Nephron progenitor cell (in vitro differentiated cells): ENCODE data around the gene KCNH5.

Experiments used
- DNase-seq: peaks from one replicate; pipeline ENCODE4 v3.0.0; 2021
- H3K27ac Mint-ChIP-seq: 2 replicates; pipeline ENCODE4 v1.8.0; 2021; ENCODE audit warnings: mild to moderate bottlenecking, moderate library complexity, mixed read lengths
- H3K27me3 Mint-ChIP-seq: 2 replicates; pipeline ENCODE4 v1.8.0; 2021; ENCODE audit warnings: mild to moderate bottlenecking, low read depth, mixed read lengths; ENCODE audit not compliant: poor library complexity
- H3K36me3 Mint-ChIP-seq: 2 replicates; pipeline ENCODE4 v1.8.0; 2021; ENCODE audit warnings: low read depth, mixed read lengths
- H3K4me1 Mint-ChIP-seq: 2 replicates; pipeline ENCODE4 v1.8.0; 2021; ENCODE audit warnings: mixed read lengths
- H3K4me3 Mint-ChIP-seq: 2 replicates; pipeline ENCODE4 v1.8.0; 2021; ENCODE audit warnings: mild to moderate bottlenecking, moderate library complexity, mixed read lengths
- H3K9me3 Mint-ChIP-seq: 2 replicates; pipeline ENCODE4 v1.8.0; 2021; ENCODE audit warnings: mild to moderate bottlenecking, moderate library complexity, mixed read lengths
- TF ChIP-seq, protein P1 (sequence below): fragments of 200-600 bp; sonication (generic); IDR thresholded peaks from 2 replicates; pipeline ENCODE4 v1.5.0; 2021; ENCODE audit warnings: antibody characterized with exemption

The KCNH5 gene

DNA sequence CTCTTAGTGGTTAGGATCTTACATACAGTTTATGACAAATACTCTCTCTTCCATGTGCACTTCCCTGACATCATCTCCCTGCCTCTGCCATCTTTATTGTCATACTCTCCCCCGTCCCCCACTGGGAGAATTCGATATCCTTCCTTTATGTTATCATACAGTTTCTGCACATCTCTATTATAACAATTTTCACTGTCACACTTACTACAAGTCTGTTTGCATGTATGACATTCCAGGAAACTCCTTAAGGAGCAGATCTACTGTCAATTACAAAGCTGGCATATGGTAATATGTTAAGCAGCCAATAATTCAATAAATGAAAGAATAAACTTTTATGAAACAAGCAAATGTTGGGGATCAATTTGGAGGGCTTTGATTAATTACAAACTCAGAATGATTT lies 91.1 kb downstream of the KCNH5 start:
- no peaks in the 10 kb centered on the region for H3K4me1 Mint-ChIP-seq
- H3K4me3 Mint-ChIP-seq = no peak overlapping the region
- TF ChIP-seq, protein P1, sequence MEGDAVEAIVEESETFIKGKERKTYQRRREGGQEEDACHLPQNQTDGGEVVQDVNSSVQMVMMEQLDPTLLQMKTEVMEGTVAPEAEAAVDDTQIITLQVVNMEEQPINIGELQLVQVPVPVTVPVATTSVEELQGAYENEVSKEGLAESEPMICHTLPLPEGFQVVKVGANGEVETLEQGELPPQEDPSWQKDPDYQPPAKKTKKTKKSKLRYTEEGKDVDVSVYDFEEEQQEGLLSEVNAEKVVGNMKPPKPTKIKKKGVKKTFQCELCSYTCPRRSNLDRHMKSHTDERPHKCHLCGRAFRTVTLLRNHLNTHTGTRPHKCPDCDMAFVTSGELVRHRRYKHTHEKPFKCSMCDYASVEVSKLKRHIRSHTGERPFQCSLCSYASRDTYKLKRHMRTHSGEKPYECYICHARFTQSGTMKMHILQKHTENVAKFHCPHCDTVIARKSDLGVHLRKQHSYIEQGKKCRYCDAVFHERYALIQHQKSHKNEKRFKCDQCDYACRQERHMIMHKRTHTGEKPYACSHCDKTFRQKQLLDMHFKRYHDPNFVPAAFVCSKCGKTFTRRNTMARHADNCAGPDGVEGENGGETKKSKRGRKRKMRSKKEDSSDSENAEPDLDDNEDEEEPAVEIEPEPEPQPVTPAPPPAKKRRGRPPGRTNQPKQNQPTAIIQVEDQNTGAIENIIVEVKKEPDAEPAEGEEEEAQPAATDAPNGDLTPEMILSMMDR = no peak
- no peak for DNase-seq
- no peak overlapping the region for H3K27ac Mint-ChIP-seq
- no peaks in the 10 kb centered on the region for H3K9me3 Mint-ChIP-seq
- H3K36me3 Mint-ChIP-seq = peaks cover 22% of the 10 kb centered on the region
- no peaks in the 10 kb centered on the region for H3K27me3 Mint-ChIP-seq

DNA sequence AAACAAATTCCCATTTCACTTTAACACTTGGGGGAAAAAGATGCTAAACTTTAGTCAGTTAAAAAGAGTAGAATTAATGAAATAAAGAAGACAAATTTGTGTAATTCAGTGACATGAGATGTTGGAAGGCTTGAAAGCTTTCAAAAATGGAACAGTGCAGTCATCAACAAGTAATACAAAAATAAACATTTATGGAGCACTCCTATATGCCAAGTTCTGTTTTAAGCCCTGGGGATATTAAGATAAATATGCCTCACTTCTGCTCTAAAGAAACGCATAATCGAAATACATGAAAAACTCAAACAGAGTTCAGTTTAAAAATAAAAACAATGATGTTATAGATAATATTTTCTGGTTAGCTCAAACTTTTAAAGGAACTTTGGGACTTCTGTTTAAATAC lies 93.0 kb downstream of the KCNH5 start:
- no peak overlapping the region for H3K4me3 Mint-ChIP-seq
- H3K4me1 Mint-ChIP-seq = no peaks in the 10 kb centered on the region
- no peak for DNase-seq
- no peaks in the 10 kb centered on the region for H3K27me3 Mint-ChIP-seq
- TF ChIP-seq, protein P1 = no peak
- peaks cover 23% of the 10 kb centered on the region for H3K36me3 Mint-ChIP-seq
- no peak overlapping the region for H3K27ac Mint-ChIP-seq
- no peaks in the 10 kb centered on the region for H3K9me3 Mint-ChIP-seq

DNA sequence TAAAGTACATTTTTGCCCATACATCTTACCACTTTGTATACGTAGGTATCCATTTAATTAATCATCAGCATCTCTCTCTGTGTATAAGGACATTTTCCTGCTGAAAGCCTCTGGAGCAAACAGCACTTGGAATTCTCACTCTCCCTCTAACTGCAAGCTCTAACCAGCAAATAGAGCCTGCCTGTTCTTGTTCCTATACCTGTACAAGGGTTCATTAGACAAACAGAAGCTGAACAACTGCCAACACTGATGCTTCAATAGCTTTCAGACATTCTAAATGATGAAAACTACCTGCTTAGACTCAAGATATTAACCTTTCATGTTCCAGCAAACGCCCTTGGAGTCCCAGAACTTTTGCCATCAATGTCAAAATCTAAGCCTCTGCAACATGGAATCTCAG lies 98.0 kb downstream of the KCNH5 start:
- Mint-ChIP-seq H3K27me3 (no peaks in the 10 kb centered on the region), H3K4me3 (no peak overlapping the region)

DNA sequence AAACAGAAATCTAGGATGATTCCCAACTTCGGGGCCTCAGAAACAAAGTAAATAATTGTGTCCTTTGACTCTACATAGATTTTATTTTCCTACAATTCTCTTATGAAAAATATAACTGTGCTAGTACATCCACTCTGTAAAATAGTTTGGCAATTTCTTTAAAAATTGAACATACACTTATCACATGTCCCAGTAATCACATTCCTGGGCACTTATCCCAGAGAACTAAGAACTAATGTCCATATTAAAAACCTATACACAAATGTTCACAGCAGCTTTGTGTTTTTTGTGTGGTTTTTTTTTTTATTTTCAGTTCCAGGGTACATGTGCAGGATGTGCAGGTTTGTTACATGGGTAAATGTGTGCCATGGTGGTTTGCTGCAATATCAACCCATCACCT lies 99.0 kb downstream of the KCNH5 start:
- TF ChIP-seq, protein P1 = no peak
- Mint-ChIP-seq H3K4me1 (no peaks in the 10 kb centered on the region), H3K9me3 (no peaks in the 10 kb centered on the region), H3K27ac (no peak overlapping the region), H3K36me3 (peaks cover 26% of the 10 kb centered on the region), H3K27me3 (no peaks in the 10 kb centered on the region), H3K4me3 (no peak overlapping the region)
- DNase-seq = no peak

More for the DNA sequence above, 98.0 kb downstream of the KCNH5 start:
- TF ChIP-seq, protein P1 = no peak
- Mint-ChIP-seq H3K27ac (no peak overlapping the region), H3K4me1 (no peaks in the 10 kb centered on the region), H3K36me3 (peaks cover 26% of the 10 kb centered on the region), H3K9me3 (no peaks in the 10 kb centered on the region)
- no peak for DNase-seq

DNA sequence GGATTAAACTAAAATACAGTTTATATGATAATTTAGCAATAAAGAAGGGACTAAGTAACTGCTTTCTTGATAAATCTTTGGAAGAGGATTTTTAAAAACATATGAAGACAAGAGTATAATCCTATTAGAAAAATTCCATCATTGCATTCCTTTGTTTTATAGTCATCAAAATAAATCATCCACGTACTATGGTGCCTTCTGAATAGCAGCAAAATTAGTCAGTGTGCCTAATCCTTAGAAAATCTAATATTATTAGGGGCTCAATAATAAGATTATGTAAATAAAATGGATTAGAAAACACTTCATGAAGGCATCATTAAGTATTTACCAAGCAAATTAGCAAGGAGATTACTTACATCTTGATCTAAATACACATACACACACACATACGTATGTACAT lies 102.1 kb downstream of the KCNH5 start:
- Mint-ChIP-seq H3K4me1 (no peaks in the 10 kb centered on the region), H3K4me3 (no peak overlapping the region), H3K36me3 (peaks cover 14% of the 10 kb centered on the region), H3K9me3 (no peaks in the 10 kb centered on the region), H3K27me3 (no peaks in the 10 kb centered on the region), H3K27ac (no peak overlapping the region)
- no peak for DNase-seq
- TF ChIP-seq, protein P1 = no peak

DNA sequence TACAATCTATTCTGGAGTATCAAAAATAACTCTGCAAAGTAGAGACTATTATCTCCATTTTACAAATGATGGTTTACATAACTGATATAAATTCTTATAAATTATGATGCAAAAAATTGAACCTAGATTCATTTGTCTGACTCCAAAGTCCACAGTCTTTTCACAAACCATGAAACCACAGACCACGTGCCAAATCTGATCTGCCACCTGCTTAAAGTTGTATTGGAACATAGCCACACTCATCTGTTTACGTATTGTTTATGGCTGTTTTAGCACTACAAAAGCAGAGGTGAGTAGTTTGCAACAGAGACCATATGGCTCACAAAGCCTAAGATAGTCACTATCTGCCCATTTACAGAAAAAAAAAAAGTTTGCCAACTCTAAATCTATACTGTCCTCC lies 105.3 kb downstream of the KCNH5 start:
- Mint-ChIP-seq H3K27me3 (no peaks in the 10 kb centered on the region), H3K27ac (no peak overlapping the region), H3K36me3 (peaks cover 11% of the 10 kb centered on the region), H3K4me1 (peaks cover under 1% of the 10 kb centered on the region), H3K4me3 (no peak overlapping the region), H3K9me3 (no peaks in the 10 kb centered on the region)
- no peak for DNase-seq
- TF ChIP-seq, protein P1 = no peak
